ENCODE measurements around the gene SYNE2. TPM values are rescaled to one million over a fixed set of nuclear protein-coding genes. Genes with fewer than 3 reads are reported as not detected.

The SYNE2 gene
- total and polyA plus RNA-seq, 2 of the 8 experiments (the other 6 are each of a cell fraction or from before 2014, with no cell fraction given), result 32.6 to 46.1 TPM

- H4K5ac ChIP-seq (ENCODE audit: insufficient read length, low read depth, low read length), result no peak overlapping the region
- no peaks in the 10 kb centered on the region for H3K23me2 ChIP-seq (ENCODE audit: low read depth, low read length)
- H2BK12ac ChIP-seq (ENCODE audit: low read depth, low read length), result no peak overlapping the region
- no peaks in the 10 kb centered on the region for H4K20me1 ChIP-seq (replicated peaks in 1 of 2; ENCODE audit: control insufficient read depth in 1 of 2, insufficient read depth in 2 of 2, low read length in 2 of 2)
- H3K4me1 ChIP-seq (replicated peaks in 1 of 4; ENCODE audit: control insufficient read depth in 3 of 4, insufficient read depth in 4 of 4, low read length in 3 of 4), result no peaks in the 10 kb centered on the region
- H3K23ac ChIP-seq (ENCODE audit: insufficient read length), result no peak overlapping the region
- no peaks in the 10 kb centered on the region for H3K79me1 ChIP-seq (ENCODE audit: low read depth, low read length)
- H4K8ac ChIP-seq (ENCODE audit: extremely low read depth, insufficient read depth, low read length), result no peak overlapping the region
- H2BK5ac ChIP-seq (ENCODE audit: low read depth, low read length), result no peak overlapping the region
- FAIRE-seq, result no peak
- peaks cover 0 to 28% (median 8%) of the 10 kb centered on the region in 4 experiments; a peak in 6 of 8 replicates for H3K36me3 ChIP-seq (ENCODE audit: control insufficient read depth in 2 of 4, insufficient read depth in 4 of 4, low read length in 3 of 4)
- H3K4me3 ChIP-seq (ENCODE audit: extremely low read depth in 1 of 4, insufficient read depth in 2 of 4, low read depth in 3 of 4, low read length in 4 of 4), result no peak overlapping the region
- no peak overlapping the region for H3K4ac ChIP-seq (replicated peaks; ENCODE audit: insufficient read length, low read depth, low read length)
- ChIA-PET POLR2A (ENCODE audit: partially characterized antibody) (no interaction called here), CTCF (ENCODE audit: partially characterized antibody) (interaction anchor here (1.0 kb wide), 1 partner anchor 66 kb away, joined by 3 read pairs; no protein-coding TSS in a partner anchor)
- no peak overlapping the region for H2AK5ac ChIP-seq (ENCODE audit: low read depth, low read length)
- H3K27me3 ChIP-seq (replicated peaks in 1 of 4; ENCODE audit: control insufficient read depth in 3 of 4, extremely low read depth in 1 of 4, insufficient read depth in 3 of 4, low read length in 3 of 4), result no peaks in the 10 kb centered on the region
- WGBS, 2 experiments (ENCODE audit: extremely low coverage in 1 of 2, insufficient coverage in 1 of 2, insufficient read length in 1 of 2, insufficient replicate concordance in 2 of 2, low coverage in 1 of 2, low lambda C conversion rate in 2 of 2, missing lambda C conversion rate in 1 of 2), result 90% methylated on average over 3 of the region's 3 CpGs; no CpG with 5 or more reads in 1 of the 2 experiments
- TF ChIP-seq RNF2 (IDR thresholded peaks at IDR 0.05; ENCODE audit: borderline replicate concordance, low read depth, low read length, missing control alignments, poor library complexity, severe bottlenecking) (no peak), CHD2 (IDR thresholded peaks at IDR 0.05; ENCODE audit: low read length) (no peak), GTF2F1 (IDR thresholded peaks at IDR 0.05; ENCODE audit: borderline replicate concordance, low read depth, low read length) (no peak), RAD21 (IDR thresholded peaks at IDR 0.05 in 1 of 2, conservative IDR thresholded peaks at IDR 0.05 in 1 of 2; ENCODE audit: low read depth in 2 of 2, low read length in 2 of 2) (no peak), ASH2L (IDR thresholded peaks at IDR 0.05; ENCODE audit: low read length) (no peak), YY1 (IDR thresholded peaks at IDR 0.05; ENCODE audit: low read depth, low read length) (no peak), KDM1A (IDR thresholded peaks at IDR 0.05; ENCODE audit: borderline replicate concordance, low read length) (no peak)
- TF ChIP-seq, protein P1, sequence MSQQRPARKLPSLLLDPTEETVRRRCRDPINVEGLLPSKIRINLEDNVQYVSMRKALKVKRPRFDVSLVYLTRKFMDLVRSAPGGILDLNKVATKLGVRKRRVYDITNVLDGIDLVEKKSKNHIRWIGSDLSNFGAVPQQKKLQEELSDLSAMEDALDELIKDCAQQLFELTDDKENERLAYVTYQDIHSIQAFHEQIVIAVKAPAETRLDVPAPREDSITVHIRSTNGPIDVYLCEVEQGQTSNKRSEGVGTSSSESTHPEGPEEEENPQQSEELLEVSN (IDR thresholded peaks at IDR 0.05), result no peak
- TF ChIP-seq, protein P2, sequence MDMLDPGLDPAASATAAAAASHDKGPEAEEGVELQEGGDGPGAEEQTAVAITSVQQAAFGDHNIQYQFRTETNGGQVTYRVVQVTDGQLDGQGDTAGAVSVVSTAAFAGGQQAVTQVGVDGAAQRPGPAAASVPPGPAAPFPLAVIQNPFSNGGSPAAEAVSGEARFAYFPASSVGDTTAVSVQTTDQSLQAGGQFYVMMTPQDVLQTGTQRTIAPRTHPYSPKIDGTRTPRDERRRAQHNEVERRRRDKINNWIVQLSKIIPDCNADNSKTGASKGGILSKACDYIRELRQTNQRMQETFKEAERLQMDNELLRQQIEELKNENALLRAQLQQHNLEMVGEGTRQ (IDR thresholded peaks at IDR 0.05; ENCODE audit: low read length), result no peak
- H3K14ac ChIP-seq (ENCODE audit: insufficient read length), result no peak overlapping the region
- no peak overlapping the region for H4K91ac ChIP-seq (replicated peaks; ENCODE audit: insufficient read length, low read length)
- H2AFZ ChIP-seq (ENCODE audit: low read length), result no peak overlapping the region
- H3K18ac ChIP-seq (ENCODE audit: extremely low read depth, low read length), result no peak overlapping the region
- no peak overlapping the region for H3K56ac ChIP-seq (replicated peaks; ENCODE audit: insufficient read length, low read depth, low read length)
- no peaks in the 10 kb centered on the region for H3K9me3 ChIP-seq (ENCODE audit: insufficient read depth in 2 of 2, low read depth in 1 of 2, low read length in 1 of 2)
- H2BK15ac ChIP-seq (ENCODE audit: low read length), result no peak overlapping the region
- DNase-seq (ENCODE audit: low read depth in 1 of 2, low spot score in 2 of 2), result no peak
- no peak overlapping the region for H3K9ac ChIP-seq (replicated peaks in 1 of 4; ENCODE audit: extremely low read depth in 1 of 4, low read depth in 3 of 4, low read length in 3 of 4)
- no peaks in the 10 kb centered on the region for H3K79me2 ChIP-seq (ENCODE audit: control insufficient read depth in 1 of 2, insufficient read depth in 2 of 2, low read length in 2 of 2)
- H3K4me2 ChIP-seq (ENCODE audit: insufficient read depth in 1 of 2, low read depth in 2 of 2, low read length in 2 of 2), result no peak overlapping the region
- no peak overlapping the region for H3K27ac ChIP-seq (ENCODE audit: low read depth, low read length)
- H2BK120ac ChIP-seq (replicated peaks; ENCODE audit: low read depth, low read length), result no peak overlapping the region
- no peak overlapping the region for H2BK20ac ChIP-seq (ENCODE audit: low read length)
Measured at GRCh38 chr14:63993992-63994391, 141.2 kb downstream of the SYNE2 start.

Measured in H1 (cell line).